T-helper 9 cell (primary cell): Measurements from ENCODE around the gene EMCN.
"Not testable (repeated sequence)": the region's sequence is repeated elsewhere in the genome, so short reads cannot be mapped to it uniquely, and the experiment has no call there.

Experiments used
- DNase-seq: peaks from one replicate; pipeline ENCODE4 v3.0.0-alpha.2; 2020

The EMCN gene

DNA sequence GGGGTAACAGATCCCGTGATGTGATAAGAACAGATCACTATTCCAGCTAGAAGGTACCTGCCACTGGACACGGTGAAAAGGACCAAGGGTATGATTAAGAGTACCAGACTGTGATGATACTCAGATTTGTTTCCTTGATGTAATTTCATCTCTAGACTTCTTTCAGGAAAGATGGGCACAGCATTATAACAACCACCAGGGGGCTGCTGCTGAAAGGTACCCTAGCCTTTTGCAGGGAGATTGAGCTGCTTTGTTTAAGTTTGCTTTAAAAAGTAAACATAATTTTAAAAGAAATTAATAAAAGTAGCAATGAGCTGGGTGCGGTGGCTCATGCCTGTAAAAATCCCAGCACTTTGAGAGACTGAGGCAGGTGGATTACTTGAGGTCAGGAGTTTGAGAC is 145.4 kb downstream of the EMCN start:
- no peak for DNase-seq

GRCh38 chr4:100369871-100370270 is 148.0 kb downstream of the EMCN start:
- no peak for DNase-seq

GRCh38 chr4:100367451-100367850 is 150.4 kb downstream of the EMCN start:
- DNase-seq = no peak

GRCh38 chr4:100366213-100366612 is 151.6 kb downstream of the EMCN start:
- DNase-seq = no peak

GRCh38 chr4:100362366-100362765 is 155.5 kb downstream of the EMCN start:
- no peak for DNase-seq

DNA sequence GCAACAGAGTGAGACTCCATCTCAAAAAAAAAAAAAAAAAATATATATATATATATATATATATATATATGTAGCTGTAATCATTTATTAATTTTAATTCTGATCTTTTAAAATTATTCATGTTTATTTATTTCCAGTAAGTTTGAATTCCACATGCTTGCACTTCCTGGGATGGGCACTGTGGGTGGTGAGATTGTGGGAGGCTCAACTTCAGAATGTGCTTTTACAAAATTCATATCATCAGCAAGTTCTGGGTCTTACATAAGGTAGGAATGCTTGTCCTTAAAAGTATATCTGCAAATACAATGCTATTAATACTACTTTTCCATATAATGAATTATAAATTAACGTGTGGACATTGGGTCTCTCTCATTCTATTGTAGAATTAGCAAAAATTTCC is 156.5 kb downstream of the EMCN start:
- no peak for DNase-seq

- no peak for DNase-seq
Observed at GRCh38 chr4:100360211-100360610, 157.6 kb downstream of the EMCN start.

GRCh38 chr4:100359441-100359840 is 158.4 kb downstream of the EMCN start:
- DNase-seq = no peak

- DNase-seq = no peak
Observed at GRCh38 chr4:100357542-100357941, 160.3 kb downstream of the EMCN start.

DNA sequence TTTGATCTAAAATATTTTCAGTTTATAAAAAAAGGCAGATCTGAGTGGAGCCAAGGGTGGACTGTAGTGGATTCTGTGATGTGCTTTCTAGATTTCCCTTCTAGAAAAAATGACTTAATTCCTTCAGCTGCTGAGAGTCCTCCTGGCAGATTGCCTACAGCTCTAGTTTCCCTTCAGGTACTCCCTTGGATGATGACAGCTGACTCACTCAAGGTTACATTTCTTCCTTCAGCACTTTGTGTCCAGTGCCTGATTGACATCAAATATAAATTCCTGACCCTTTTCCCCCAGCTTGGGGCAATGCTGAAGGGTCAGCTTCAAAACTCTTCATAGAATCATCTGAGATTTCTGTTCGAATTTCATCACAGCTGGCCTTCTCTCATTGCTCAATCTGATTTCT is 161.7 kb downstream of the EMCN start:
- no peak for DNase-seq

- DNase-seq = not testable (repeated sequence)
Observed at GRCh38 chr4:100352352-100352751, 165.5 kb downstream of the EMCN start.

DNA sequence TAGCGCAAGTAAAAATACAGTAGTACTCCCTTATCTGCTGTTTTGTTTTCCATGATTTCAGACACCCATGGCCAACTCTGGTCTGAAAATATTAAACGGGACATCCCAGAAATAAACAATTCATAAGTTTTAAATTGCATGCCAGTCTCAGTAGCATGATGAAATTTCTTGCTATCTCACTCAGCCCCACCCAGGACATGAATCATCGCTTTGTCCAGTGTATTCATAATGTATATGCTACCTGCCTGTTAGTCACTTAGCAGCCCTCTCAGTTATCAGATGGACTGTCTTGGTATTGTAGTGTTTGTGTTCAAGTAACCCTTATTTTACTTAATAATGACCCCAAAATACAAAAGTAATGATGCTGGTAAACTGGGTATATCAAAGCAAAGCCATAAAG is 169.3 kb downstream of the EMCN start:
- no peak for DNase-seq

- no peak for DNase-seq
Observed at GRCh38 chr4:100347241-100347640, 170.6 kb downstream of the EMCN start.

GRCh38 chr4:100345585-100345984 is 172.2 kb downstream of the EMCN start:
- no peak for DNase-seq
